Common myeloid progenitor, CD34-positive (primary cell): ENCODE data around the gene FGF9.

Experiments used
- CTCF ChIA-PET: fragments of 350-600 bp; sonication (Branson Sonifier 250); formaldehyde crosslinking; loops from one replicate; lab custom pipeline; 2021; ENCODE audit warnings: antibody characterized with exemption; lab: Charles Lee
- POLR2A ChIA-PET: fragments of 350-600 bp; sonication (Branson Sonifier 250); formaldehyde crosslinking; loops from one replicate; lab custom pipeline; 2021; ENCODE audit warnings: antibody characterized with exemption; lab: Charles Lee
- DNase-seq, 3 donors: peaks; one replicate each; pipeline versions ENCODE4 v3.0.0 to v3.0.0-alpha.2; 2013
- H3K27ac ChIP-seq, 2 experiments: 1 replicate in 1 of 2; 2 replicates in 1 of 2; pipeline ENCODE4 v1.7.0; 2013; ENCODE audit warnings: inconsistent platforms in 2 of 2, low read length in 2 of 2, mild to moderate bottlenecking in 2 of 2, low read depth in 1 of 2, moderate library complexity in 1 of 2; ENCODE audit not compliant: severe bottlenecking in 2 of 2, insufficient read depth in 1 of 2, poor library complexity in 1 of 2
- H3K27me3 ChIP-seq, 5 experiments: replicated peaks in 2 of 5; 1 replicate in 3 of 5; 2 replicates in 2 of 5; pipeline versions ENCODE4 v1.6.1 to v1.7.0; 2013; ENCODE audit warnings: low read length in 4 of 5, mild to moderate bottlenecking in 2 of 5, moderate library complexity in 2 of 5, inconsistent platforms in 1 of 5; ENCODE audit not compliant: insufficient read depth in 5 of 5, control insufficient read depth in 4 of 5
- H3K36me3 ChIP-seq, 4 experiments: 1 replicate in 2 of 4; 2 replicates in 2 of 4; pipeline versions ENCODE4 v1.6.1 to v1.7.0; 2013; ENCODE audit warnings: low read length in 3 of 4, control low read depth in 1 of 4, mild to moderate bottlenecking in 1 of 4; ENCODE audit not compliant: control insufficient read depth in 4 of 4, insufficient read depth in 4 of 4
- H3K4me1 ChIP-seq, 4 experiments: 1 replicate in 3 of 4; 2 replicates in 1 of 4; pipeline versions ENCODE4 v1.6.1 to v1.7.1; 2013; ENCODE audit warnings: low read length in 3 of 4, mild to moderate bottlenecking in 3 of 4, control low read depth in 1 of 4, inconsistent platforms in 1 of 4, moderate library complexity in 1 of 4; ENCODE audit not compliant: control insufficient read depth in 4 of 4, insufficient read depth in 4 of 4; ENCODE audit errors: control extremely low read depth in 1 of 4
- H3K4me3 ChIP-seq, 7 experiments: 1 replicate in 4 of 7; 2 replicates in 3 of 7; pipeline versions ENCODE4 v1.5.1 to v1.7.0; 2013; ENCODE audit warnings: mild to moderate bottlenecking in 7 of 7, low read length in 6 of 7, moderate library complexity in 6 of 7, inconsistent platforms in 2 of 7, low read depth in 2 of 7, control low read depth in 1 of 7; ENCODE audit not compliant: insufficient read depth in 4 of 7, control insufficient read depth in 1 of 7; ENCODE audit errors: extremely low read depth in 1 of 7
- H3K9me3 ChIP-seq, 5 experiments: 1 replicate in 4 of 5; 2 replicates in 1 of 5; pipeline versions ENCODE4 v1.6.1 to v1.7.1; 2013; ENCODE audit warnings: low read length in 4 of 5, mild to moderate bottlenecking in 2 of 5, inconsistent platforms in 1 of 5, low read depth in 1 of 5, moderate library complexity in 1 of 5; ENCODE audit not compliant: control insufficient read depth in 4 of 5, insufficient read depth in 2 of 5; ENCODE audit errors: control extremely low read depth in 1 of 5
- WGBS: methylation state at CpG from one replicate; pipeline ENCODE4 v1.1.5; 2013; ENCODE audit not compliant: insufficient coverage; 5-methylcytosine and 5-hydroxymethylcytosine counted together

The FGF9 gene

GRCh38 chr13:21668732-21669275 lies 2.1 kb upstream of the FGF9 start:
- CTCF ChIA-PET: interaction anchor here (0.6 to 1.7 kb wide), 4 partner anchors 9 to 249 kb away, joined by 3 to 8 read pairs (median 4); no protein-coding TSS in a partner anchor
- Histone ChIP-seq H3K36me3 (no peaks in the 10 kb centered on the region), H3K4me3 (peak overlapping the region in 6 of 7 experiments; percentile 35 to 84 (median 66)), H3K27ac (no peak overlapping the region), H3K27me3 (peaks cover 14 to 50% (median 40%) of the 10 kb centered on the region in 5 experiments), H3K4me1 (peaks cover 7 to 49% (median 38%) of the 10 kb centered on the region in 4 experiments), H3K9me3 (no peaks in the 10 kb centered on the region)
- WGBS: 9% methylated on average over 18 of the region's 23 CpGs
- no peak for DNase-seq
- POLR2A ChIA-PET: interaction anchor here (0.6 to 1.6 kb wide), 3 partner anchors 14 to 65 kb away, joined by 3 to 5 read pairs (median 3); partner anchors contain the start of gene MICU2

- Histone ChIP-seq H3K36me3 (no peaks in the 10 kb centered on the region), H3K9me3 (no peaks in the 10 kb centered on the region), H3K27ac (no peak overlapping the region), H3K27me3 (peaks cover 17 to 59% (median 44%) of the 10 kb centered on the region in 5 experiments), H3K4me3 (peak overlapping the region; percentile 29 to 84 (median 71)), H3K4me1 (peaks cover 7 to 62% (median 50%) of the 10 kb centered on the region in 4 experiments)
- WGBS: 0% methylated on average over 58 of the region's 70 CpGs
- ChIA-PET POLR2A (interaction anchor here (1.6 kb wide), 1 partner anchor 66 kb away, joined by 5 read pairs; the partner anchor contains the start of gene MICU2), CTCF (interaction anchor here (1.1 to 1.7 kb wide), 3 partner anchors 17 to 31 kb away, joined by 3 to 8 read pairs (median 4); no protein-coding TSS in a partner anchor)
- peak; percentile 65 to 78 (median 65) for DNase-seq
Observed at GRCh38 chr13:21670006-21670882, 629 bp upstream of the FGF9 start.

GRCh38 chr13:21671620-21672286 lies 880 bp downstream of the FGF9 start:
- Histone ChIP-seq H3K36me3 (no peaks in the 10 kb centered on the region), H3K4me1 (peaks cover 7 to 66% (median 54%) of the 10 kb centered on the region in 4 experiments), H3K9me3 (no peaks in the 10 kb centered on the region), H3K4me3 (peak overlapping the region in 3 of 7 experiments; percentile 71 to 84 (median 84)), H3K27me3 (peaks cover 26 to 74% (median 50%) of the 10 kb centered on the region in 5 experiments), H3K27ac (no peak overlapping the region)
- 0% methylated on average over 14 of the region's 15 CpGs for WGBS
- ChIA-PET POLR2A (no interaction called here), CTCF (no interaction called here)
- peak in 2 of 3 donors; percentile 25 to 32 for DNase-seq

- Histone ChIP-seq H3K9me3 (no peaks in the 10 kb centered on the region), H3K36me3 (no peaks in the 10 kb centered on the region), H3K4me3 (no peak overlapping the region), H3K27ac (no peak overlapping the region), H3K27me3 (peaks cover 30 to 78% (median 50%) of the 10 kb centered on the region in 5 experiments), H3K4me1 (peaks cover 7 to 66% (median 54%) of the 10 kb centered on the region in 4 experiments)
- POLR2A ChIA-PET: no interaction called here
- peak in 1 of 3 donors; percentile 6 for DNase-seq
- CTCF ChIA-PET: no interaction called here
- WGBS: no CpG with 5 or more reads among the region's 4 CpGs
Observed at GRCh38 chr13:21672287-21672680, 1.4 kb downstream of the FGF9 start.

- DNase-seq: peak in 2 of 3 donors; percentile 48 to 67
- ChIA-PET CTCF (interaction anchor here (1.0 to 1.2 kb wide), 2 partner anchors 31 to 35 kb away, joined by 4 to 5 read pairs; no protein-coding TSS in a partner anchor), POLR2A (no interaction called here)
- Histone ChIP-seq H3K4me1 (peaks cover 7 to 66% (median 54%) of the 10 kb centered on the region in 4 experiments), H3K36me3 (no peaks in the 10 kb centered on the region), H3K4me3 (peak overlapping the region; percentile 41 to 82 (median 66)), H3K9me3 (no peaks in the 10 kb centered on the region), H3K27ac (no peak overlapping the region), H3K27me3 (peaks cover 33 to 78% (median 46%) of the 10 kb centered on the region in 5 experiments)
- 6% methylated on average over 12 of the region's 24 CpGs for whole genome bisulfite sequencing
Observed at GRCh38 chr13:21672796-21673538, 2.1 kb downstream of the FGF9 start.

GRCh38 chr13:21673539-21673788 lies 2.6 kb downstream of the FGF9 start:
- DNase-seq: peak in 2 of 3 donors; percentile 56 to 61
- peak overlapping the region; percentile 41 to 82 (median 66) for H3K4me3 ChIP-seq

More at GRCh38 chr13:21673539-21673788, 2.6 kb downstream of the FGF9 start:
- ChIA-PET POLR2A (interaction anchor here (0.6 kb wide), 1 partner anchor 1541 kb away, joined by 5 read pairs; no protein-coding TSS in a partner anchor), CTCF (interaction anchor here (1.0 to 1.2 kb wide), 2 partner anchors 32 to 35 kb away, joined by 4 to 5 read pairs; no protein-coding TSS in a partner anchor)
- Histone ChIP-seq H3K27ac (no peak overlapping the region), H3K36me3 (no peaks in the 10 kb centered on the region), H3K4me1 (peaks cover 7 to 65% (median 54%) of the 10 kb centered on the region in 4 experiments), H3K9me3 (no peaks in the 10 kb centered on the region), H3K27me3 (peaks cover 37 to 75% (median 41%) of the 10 kb centered on the region in 5 experiments)
- 0% methylated on average over 20 of the region's 21 CpGs for WGBS
